ENCODE measurements around the gene ASB6. TPM values are rescaled to one million over a fixed set of nuclear protein-coding genes. Genes with fewer than 3 reads are reported as not detected.
"Not testable (repeated sequence)": the region's sequence is repeated elsewhere in the genome, so short reads cannot be mapped to it uniquely, and the experiment has no call there.

The ASB6 gene
- total RNA-seq, 2 experiments from 2014 or later = 25.3 to 26.7 TPM

- POLR2A ChIA-PET = no interaction called here
- CTCF ChIA-PET = interaction anchor here (0.6 kb wide), 1 partner anchor 1667 kb away, joined by 3 read pairs; no protein-coding TSS in a partner anchor
Observed at GRCh38 chr9:129669141-129669718, 27.3 kb upstream of the ASB6 start.

GRCh38 chr9:129667850-129668249 lies 25.9 kb upstream of the ASB6 start:
- POLR2A ChIA-PET = no interaction called here
- CTCF ChIA-PET = no interaction called here

- CTCF ChIA-PET = no interaction called here
- POLR2A ChIA-PET = no interaction called here
Observed at GRCh38 chr9:129667378-129667777, 25.4 kb upstream of the ASB6 start.

- CTCF ChIA-PET = no interaction called here
- POLR2A ChIA-PET = no interaction called here
Observed at GRCh38 chr9:129666575-129666974, 24.6 kb upstream of the ASB6 start.

DNA sequence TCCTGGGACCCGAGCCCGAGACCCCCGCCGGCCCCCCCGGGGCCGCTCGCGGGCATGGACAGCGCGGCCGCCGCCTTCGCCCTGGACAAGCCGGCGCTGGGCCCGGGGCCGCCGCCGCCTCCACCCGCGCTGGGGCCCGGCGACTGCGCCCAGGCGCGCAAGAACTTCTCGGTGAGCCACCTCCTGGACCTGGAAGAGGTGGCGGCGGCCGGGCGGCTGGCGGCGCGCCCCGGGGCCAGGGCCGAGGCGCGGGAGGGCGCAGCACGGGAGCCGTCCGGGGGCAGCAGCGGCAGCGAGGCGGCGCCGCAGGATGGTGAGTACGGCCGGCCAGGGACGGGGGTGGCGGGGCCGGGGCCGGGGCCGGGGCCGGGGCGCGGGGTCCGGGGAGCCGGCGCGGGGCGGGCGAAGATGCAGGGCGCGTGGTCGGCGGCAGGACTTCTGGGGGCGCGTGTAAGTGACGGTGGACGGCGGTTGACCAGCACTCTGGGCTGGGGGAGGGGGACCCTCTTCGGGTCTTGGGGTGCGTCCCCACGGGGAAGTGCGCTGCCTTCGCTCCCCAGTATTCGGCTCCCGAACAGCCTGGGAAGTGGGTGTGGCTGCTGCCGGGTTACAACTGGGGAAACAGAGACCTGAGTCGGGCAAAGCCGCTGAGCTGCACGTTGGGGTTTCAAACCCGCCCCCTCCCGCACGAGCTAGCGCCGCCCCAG lies 24.0 kb upstream of the ASB6 start:
- POLR2A ChIA-PET = no interaction called here
- CTCF ChIA-PET = no interaction called here

- CTCF ChIA-PET = no interaction called here
- POLR2A ChIA-PET = no interaction called here
Observed at GRCh38 chr9:129665389-129665775, 23.4 kb upstream of the ASB6 start, which contains the start of gene PRRX2. Gene PRRX2, plus strand, starts transcription at chr9:129665647. Its CDS starts 221 bp downstream, at chr9:129665868.

GRCh38 chr9:129664746-129665388 lies 22.9 kb upstream of the ASB6 start:
- CTCF ChIA-PET = no interaction called here
- POLR2A ChIA-PET = no interaction called here

- CTCF ChIA-PET, POLR2A ChIA-PET: not testable (repeated sequence)
Observed at GRCh38 chr9:129662239-129662638, 20.3 kb upstream of the ASB6 start.

DNA sequence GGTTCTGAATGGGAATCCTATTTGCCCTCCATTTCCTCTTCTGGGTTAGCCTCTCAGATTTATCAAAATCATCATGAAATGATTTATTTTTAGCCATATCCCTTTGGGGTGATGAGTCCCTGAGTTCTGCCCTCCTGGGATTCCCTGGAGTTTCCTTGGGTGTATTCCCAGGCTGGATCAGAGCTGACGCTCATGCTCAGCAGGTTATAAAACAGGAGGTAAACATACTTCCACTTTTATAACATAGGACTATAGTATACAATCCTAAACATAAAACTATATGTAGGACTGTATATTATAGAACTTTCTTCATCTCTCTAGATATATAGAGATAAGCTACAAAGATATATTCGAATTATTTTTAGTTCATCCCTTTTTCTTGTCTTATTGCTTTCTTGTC lies 19.1 kb upstream of the ASB6 start:
- POLR2A ChIA-PET = no interaction called here
- CTCF ChIA-PET = no interaction called here

DNA sequence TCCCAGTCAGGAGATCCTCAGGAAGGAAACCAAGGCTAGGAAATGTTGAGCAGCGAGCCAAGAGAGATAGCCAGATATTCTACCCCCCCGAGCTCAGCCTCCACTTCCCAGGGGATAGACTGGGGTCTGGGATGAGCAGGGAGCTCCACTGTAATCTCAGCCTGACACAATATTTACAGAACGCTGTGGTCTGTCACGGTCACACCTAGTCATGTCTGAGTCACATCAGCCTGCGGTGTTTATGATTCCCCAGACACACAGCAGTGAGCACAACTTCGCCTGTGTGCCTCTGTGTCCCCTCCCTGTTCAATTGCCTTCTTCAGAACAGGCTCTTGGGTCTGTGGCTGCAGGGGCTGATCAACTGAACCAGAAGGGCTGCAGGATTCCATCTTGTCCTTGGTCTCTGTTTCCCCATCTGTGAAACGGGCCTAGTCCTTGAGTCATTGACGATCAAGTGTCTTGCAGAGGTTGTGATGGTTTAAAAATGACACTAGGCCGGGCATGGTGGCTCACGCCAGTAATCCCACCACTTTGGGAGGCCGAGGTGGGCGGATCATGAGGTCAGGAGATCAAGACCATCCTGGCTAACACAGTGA lies 14.9 kb upstream of the ASB6 start:
- ChIA-PET CTCF (interaction anchor here (1.2 to 1.6 kb wide), 2 partner anchors 70 to 81 kb away, joined by 3 to 4 read pairs; no protein-coding TSS in a partner anchor), POLR2A (no interaction called here)

- POLR2A ChIA-PET = no interaction called here
Observed at GRCh38 chr9:129655696-129656095, 13.7 kb upstream of the ASB6 start.

DNA sequence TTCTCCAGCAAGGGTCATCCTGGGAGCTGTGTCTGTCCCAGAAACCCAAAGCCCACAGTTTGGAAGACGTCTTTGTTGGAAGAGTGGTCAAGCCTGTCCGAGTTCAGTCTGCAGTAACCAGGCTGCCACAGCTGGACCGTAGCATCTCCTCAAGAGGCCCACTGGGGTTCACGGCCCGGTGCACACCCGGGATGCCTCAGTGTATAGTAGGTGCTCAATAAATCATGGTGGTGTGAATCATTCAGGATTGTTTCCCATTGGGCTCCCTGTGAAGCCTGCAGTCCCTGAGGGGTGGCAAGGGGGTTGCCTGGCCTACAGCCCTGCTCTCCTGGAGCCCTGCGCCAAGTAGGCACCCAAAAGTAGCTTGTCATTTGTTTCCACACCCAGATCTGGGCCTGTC lies 13.2 kb upstream of the ASB6 start:
- ChIA-PET POLR2A (no interaction called here), CTCF (interaction anchor here (1.6 kb wide), 1 partner anchor 72 kb away, joined by 4 read pairs; no protein-coding TSS in a partner anchor)

More at GRCh38 chr9:129655696-129656095, 13.7 kb upstream of the ASB6 start:
- CTCF ChIA-PET = interaction anchor here (1.2 to 1.6 kb wide), 2 partner anchors 72 to 82 kb away, joined by 3 to 4 read pairs; no protein-coding TSS in a partner anchor

DNA sequence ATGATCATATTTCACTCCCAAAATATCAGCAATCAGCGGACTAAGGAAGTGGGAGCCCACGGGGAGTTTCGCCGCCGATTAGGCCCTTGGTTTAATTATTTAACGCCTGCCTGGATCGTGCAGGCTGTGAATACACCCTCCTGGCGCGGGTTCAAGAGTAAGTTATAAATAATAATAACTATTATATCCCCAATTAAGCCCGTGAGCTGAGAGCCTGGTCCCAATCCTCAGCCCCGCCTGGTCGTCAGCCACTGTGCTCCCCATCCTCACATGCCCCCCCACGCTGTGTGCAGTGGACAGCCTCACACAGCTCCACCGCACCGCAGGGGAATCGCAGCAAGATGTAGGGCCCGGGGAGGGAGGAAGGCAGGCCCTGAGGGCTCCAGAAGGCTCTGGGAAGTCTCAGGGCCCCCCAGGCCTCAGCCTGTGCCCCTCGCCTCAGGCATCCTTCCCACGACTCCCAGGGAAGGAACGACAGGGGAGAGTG lies 12.6 kb upstream of the ASB6 start:
- CTCF ChIA-PET = no interaction called here
- POLR2A ChIA-PET = no interaction called here

DNA sequence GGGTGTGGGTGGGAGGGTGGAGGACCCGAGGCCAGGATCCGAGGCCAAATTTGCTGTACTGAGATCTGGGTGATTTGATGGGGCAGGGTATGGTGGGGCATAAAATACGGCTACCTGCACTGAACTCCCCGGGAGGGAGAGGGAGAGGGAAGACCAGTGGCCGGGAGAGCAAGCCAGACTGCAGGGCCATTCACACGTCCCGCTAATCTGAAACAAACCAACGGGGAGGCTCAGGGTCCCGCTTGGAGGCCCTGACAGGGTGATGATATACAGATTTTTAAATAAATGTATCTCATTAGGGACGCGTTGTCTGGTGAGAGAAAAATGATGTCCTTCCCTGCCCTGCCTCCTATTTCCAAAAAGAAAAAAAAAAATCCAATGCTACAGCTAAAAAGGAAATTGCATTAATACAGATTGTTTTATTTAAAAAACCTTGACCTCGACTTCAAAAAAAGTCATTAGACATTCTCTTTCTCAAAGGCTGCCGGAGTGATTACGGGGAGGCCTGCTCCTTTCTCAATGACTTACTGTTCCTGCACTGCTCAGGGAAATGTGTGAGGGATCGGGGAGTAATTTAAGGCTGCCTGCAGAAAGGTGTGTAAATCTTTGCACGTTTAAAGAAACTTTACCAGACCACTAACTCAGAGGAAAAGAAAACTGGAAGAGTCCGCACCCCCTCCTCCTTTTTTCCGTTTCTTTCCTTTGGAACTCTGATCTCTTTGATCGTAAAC lies 12.0 kb upstream of the ASB6 start:
- CTCF ChIA-PET = no interaction called here
- POLR2A ChIA-PET = no interaction called here

DNA sequence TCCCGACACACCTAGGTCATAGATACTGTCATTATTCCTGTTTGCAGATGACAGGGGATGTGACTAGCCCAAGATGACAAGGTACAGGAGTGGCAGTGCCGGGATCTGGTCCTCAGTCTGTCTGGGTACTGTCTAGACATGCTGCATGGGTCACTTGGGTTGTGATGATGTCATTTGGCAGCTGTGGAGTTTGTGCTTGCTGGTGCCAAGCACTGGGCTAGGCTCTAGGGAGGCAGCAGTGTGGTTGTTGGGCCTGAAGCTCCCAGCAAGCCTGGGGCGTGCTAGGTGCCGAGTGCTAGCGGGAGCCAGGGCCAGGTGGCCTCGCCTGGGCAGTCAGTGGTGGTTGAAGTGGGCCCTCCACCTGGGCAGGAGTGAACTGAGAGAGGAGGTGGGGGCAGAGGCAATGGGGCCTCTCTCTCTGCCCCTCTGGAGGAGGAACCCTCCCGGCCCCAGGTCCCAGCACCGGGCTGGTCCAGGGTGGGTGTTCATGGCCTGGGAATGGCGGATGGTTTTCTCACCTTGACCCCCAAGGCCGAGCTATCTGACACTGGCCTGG lies 8.8 kb upstream of the ASB6 start:
- CTCF ChIA-PET = interaction anchor here (0.9 kb wide), 1 partner anchor 8 kb away, joined by 3 read pairs; no protein-coding TSS in a partner anchor

GRCh38 chr9:129649726-129650679 lies 8.1 kb upstream of the ASB6 start:
- ChIA-PET CTCF (no interaction called here), POLR2A (no interaction called here)

More for the DNA sequence above, 8.8 kb upstream of the ASB6 start:
- POLR2A ChIA-PET = no interaction called here

DNA sequence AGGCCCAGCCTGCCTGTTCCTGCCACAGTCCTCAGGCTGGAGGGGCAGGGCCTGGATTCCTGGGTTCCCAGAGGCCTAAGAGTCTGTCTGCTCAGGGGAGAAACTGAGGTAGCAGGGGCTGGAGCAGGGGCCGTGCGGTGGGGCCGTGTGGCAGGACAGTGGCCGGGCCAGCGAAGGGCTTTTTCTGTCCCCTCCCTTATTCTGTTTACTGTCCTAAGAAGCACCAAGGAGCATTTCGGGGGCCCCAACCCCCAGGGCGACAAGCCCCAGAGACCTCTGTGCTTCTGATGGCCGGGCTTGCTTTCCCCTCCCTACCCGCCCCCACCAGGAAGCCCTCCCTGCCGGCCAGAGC lies 6.8 kb upstream of the ASB6 start:
- POLR2A ChIA-PET = no interaction called here
- CTCF ChIA-PET = no interaction called here

DNA sequence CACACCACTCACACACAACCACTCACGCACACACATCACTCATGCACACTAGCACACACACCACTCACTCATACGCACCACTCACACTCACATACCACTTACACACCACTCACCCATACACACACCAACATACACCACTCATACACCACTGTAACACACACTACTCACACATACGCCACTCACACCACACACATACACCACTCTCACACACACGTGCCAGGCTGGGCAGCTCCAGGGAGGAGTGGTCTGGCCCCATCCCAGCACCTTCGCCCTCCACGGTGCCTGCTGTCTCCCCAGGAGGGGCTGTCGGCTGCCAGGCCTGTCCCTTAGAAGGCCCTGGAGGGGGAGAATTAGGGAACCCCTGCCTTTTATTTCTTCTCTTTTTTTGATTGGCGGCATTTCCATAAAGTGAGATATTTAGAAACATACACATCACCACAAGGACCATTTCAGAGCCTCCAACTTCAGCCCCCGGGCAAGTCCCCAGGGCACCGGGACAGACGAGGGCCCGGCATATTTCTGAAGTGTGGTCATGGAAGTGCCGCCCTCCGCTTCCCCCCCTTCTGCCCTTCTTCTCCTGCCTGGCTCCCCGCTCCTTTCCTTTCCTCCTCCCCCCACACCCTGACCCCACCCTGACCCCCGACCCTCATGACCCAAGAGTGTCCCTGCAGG lies 6.3 kb upstream of the ASB6 start:
- CTCF ChIA-PET = no interaction called here
- POLR2A ChIA-PET = no interaction called here
